Peyer's patch (tissue), 4 donors: ENCODE measurements around the gene TUBB3.

Experiments
- POLR2A ChIP-seq, 2 donors: fragments of 450-650 bp; IDR thresholded peaks; one replicate each; pipeline ENCODE4 v1.5.1; 2017; ENCODE audit warnings: antibody characterized with exemption in 2 of 2, mild to moderate bottlenecking in 2 of 2, moderate library complexity in 2 of 2
- TF ChIP-seq, protein P1 (sequence below), 6 experiments: fragments of 450-650 bp in 4 of 6; fragments of 200-600 bp in 2 of 6; sonication (generic) in 1 of 6; IDR thresholded peaks; one replicate each; pipeline ENCODE4 v1.5.1; 2017 to 2019; ENCODE audit warnings: antibody characterized with exemption in 6 of 6, mild to moderate bottlenecking in 3 of 6, moderate library complexity in 1 of 6

DNA sequence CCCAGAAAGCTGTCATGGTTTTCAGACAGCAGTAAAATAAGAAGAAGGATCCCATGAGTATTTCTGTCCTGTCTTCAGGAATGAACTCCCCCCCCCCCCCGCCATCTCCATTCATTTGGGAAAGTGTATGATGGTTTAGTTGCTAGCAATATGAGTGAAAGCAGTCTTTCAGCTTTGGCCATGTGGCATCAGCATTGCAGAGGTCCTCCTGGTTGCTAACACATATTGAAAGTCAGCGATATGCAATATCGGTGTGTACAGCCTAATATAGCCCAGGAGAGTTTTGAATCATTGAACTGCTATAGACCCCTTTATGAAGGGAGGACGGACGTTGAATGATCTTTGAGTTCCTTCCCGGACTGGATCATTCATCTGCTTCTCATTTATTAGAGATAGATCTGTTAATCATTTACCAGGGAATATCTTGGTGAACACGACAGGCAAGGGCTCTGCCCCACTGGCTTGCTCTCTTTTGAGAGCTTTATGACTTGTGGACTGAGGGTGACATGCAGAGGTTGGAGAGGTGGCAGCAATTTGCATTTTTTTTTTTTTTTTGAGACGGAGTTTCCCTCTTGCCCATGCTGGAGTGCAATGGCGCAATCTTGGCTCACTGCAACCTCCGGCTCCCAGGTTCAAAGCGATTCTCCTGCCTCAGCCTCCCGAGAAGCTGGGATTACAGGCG, 50.7 kb downstream of the TUBB3 start:
- TF ChIP-seq, protein P1, sequence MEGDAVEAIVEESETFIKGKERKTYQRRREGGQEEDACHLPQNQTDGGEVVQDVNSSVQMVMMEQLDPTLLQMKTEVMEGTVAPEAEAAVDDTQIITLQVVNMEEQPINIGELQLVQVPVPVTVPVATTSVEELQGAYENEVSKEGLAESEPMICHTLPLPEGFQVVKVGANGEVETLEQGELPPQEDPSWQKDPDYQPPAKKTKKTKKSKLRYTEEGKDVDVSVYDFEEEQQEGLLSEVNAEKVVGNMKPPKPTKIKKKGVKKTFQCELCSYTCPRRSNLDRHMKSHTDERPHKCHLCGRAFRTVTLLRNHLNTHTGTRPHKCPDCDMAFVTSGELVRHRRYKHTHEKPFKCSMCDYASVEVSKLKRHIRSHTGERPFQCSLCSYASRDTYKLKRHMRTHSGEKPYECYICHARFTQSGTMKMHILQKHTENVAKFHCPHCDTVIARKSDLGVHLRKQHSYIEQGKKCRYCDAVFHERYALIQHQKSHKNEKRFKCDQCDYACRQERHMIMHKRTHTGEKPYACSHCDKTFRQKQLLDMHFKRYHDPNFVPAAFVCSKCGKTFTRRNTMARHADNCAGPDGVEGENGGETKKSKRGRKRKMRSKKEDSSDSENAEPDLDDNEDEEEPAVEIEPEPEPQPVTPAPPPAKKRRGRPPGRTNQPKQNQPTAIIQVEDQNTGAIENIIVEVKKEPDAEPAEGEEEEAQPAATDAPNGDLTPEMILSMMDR (IDR thresholded peaks at IDR 0.05): no peak
- TF ChIP-seq POLR2A (IDR thresholded peaks at IDR 0.05): peak in 1 of 2 donors; percentile 39
